GM23338 (cell line): Measurements from ENCODE around the gene NEUROD1. TPM values are rescaled to one million over a fixed set of nuclear protein-coding genes. Genes with fewer than 3 reads are reported as not detected.

Experiments
- ATAC-seq: fragments of 200-7000 bp; cut with Tn5 transposase; 3 replicates; pipeline ENCODE4 v1.9.1; 2020
- DNase-seq: peaks from one replicate; pipeline ENCODE4 v3.0.0-alpha.2; 2015; ENCODE audit warnings: low spot score
- H2AFZ ChIP-seq: fragments of 200-600 bp; sonication (generic); 2 replicates; pipeline ENCODE4 v1.8.0; 2016; ENCODE audit warnings: antibody characterized with exemption, mild to moderate bottlenecking, moderate library complexity
- H3F3A ChIP-seq: fragments of 200-600 bp; sonication (generic); replicated peaks from 2 replicates; pipeline ENCODE4 v1.8.0; 2017; ENCODE audit warnings: antibody characterized with exemption, mixed run types, low read depth
- H3K27ac ChIP-seq: fragments of 200-600 bp; sonication (generic); 2 replicates; pipeline ENCODE4 v1.6.1; 2016; ENCODE audit warnings: low read depth
- H3K27me3 ChIP-seq: fragments of 200-600 bp; sonication (generic); 2 replicates; pipeline ENCODE4 v1.8.0; 2016; ENCODE audit warnings: mild to moderate bottlenecking, mixed run types, moderate library complexity; ENCODE audit not compliant: insufficient read depth
- H3K36me3 ChIP-seq: fragments of 200-600 bp; sonication (generic); 2 replicates; pipeline ENCODE4 v1.8.0; 2016; ENCODE audit warnings: mild to moderate bottlenecking; ENCODE audit not compliant: insufficient read depth
- H3K4me1 ChIP-seq: fragments of 200-600 bp; sonication (generic); 2 replicates; pipeline ENCODE4 v1.8.0; 2016; ENCODE audit warnings: mild to moderate bottlenecking, moderate library complexity; ENCODE audit not compliant: insufficient read depth
- H3K4me2 ChIP-seq: fragments of 200-600 bp; sonication (generic); 2 replicates; pipeline ENCODE4 v1.7.1; 2017; ENCODE audit warnings: mixed run types
- H3K4me3 ChIP-seq: fragments of 200-600 bp; sonication (generic); 2 replicates; pipeline ENCODE4 v1.6.1; 2016; ENCODE audit warnings: mixed run types
- H3K79me2 ChIP-seq: fragments of 200-600 bp; sonication (generic); replicated peaks from 2 replicates; pipeline ENCODE4 v1.8.0; 2017; ENCODE audit warnings: mild to moderate bottlenecking; ENCODE audit not compliant: insufficient read depth
- H3K9me2 ChIP-seq: fragments of 200-600 bp; sonication (generic); 2 replicates; pipeline ENCODE4 v1.8.0; 2017; ENCODE audit not compliant: insufficient read depth
- H4K20me1 ChIP-seq: fragments of 200-600 bp; sonication (generic); replicated peaks from 2 replicates; pipeline ENCODE4 v1.8.0; 2017; ENCODE audit warnings: mild to moderate bottlenecking; ENCODE audit not compliant: insufficient read depth
- H3K27ac Mint-ChIP-seq: 2 replicates; pipeline ENCODE4 v1.8.0; 2020; ENCODE audit warnings: inconsistent platforms, mild to moderate bottlenecking, moderate library complexity, mixed read lengths
- H3K27me3 Mint-ChIP-seq: 3 replicates; pipeline ENCODE4 v1.8.0; 2022; ENCODE audit warnings: low read depth, mild to moderate bottlenecking, moderate library complexity, mixed read lengths, inconsistent platforms; ENCODE audit not compliant: insufficient read depth, poor library complexity
- H3K36me3 Mint-ChIP-seq: 3 replicates; pipeline ENCODE4 v1.8.0; 2021; ENCODE audit warnings: low read depth, mild to moderate bottlenecking, inconsistent platforms, moderate library complexity, mixed read lengths
- H3K4me1 Mint-ChIP-seq: 3 replicates; pipeline ENCODE4 v1.8.0; 2020; ENCODE audit warnings: mild to moderate bottlenecking, inconsistent platforms, mixed read lengths
- H3K4me3 Mint-ChIP-seq: 3 replicates; pipeline ENCODE4 v1.8.0; 2021; ENCODE audit warnings: moderate library complexity, mild to moderate bottlenecking, inconsistent platforms, mixed read lengths
- H3K9me3 Mint-ChIP-seq: 3 replicates; pipeline ENCODE4 v1.8.0; 2020; ENCODE audit warnings: moderate library complexity, mild to moderate bottlenecking, inconsistent platforms, mixed read lengths
- EZH2 ChIP-seq: fragments of 200-600 bp; sonication (generic); IDR thresholded peaks from one replicate; pipeline ENCODE4 v1.8.0; 2017; ENCODE audit warnings: antibody characterized with exemption, mild to moderate bottlenecking, low read depth; ENCODE audit not compliant: unreplicated experiment
- EZH2phosphoT487 ChIP-seq: fragments of 200-600 bp; sonication (generic); IDR thresholded peaks from one replicate; pipeline ENCODE4 v1.8.1; 2018; ENCODE audit warnings: antibody characterized with exemption; ENCODE audit not compliant: unreplicated experiment
- NANOG ChIP-seq: IDR thresholded peaks from 2 replicates; pipeline ENCODE4 v1.6.1; 2016; ENCODE audit warnings: antibody characterized with exemption, borderline replicate concordance
- POLR2AphosphoS5 ChIP-seq: IDR thresholded peaks from 2 replicates; pipeline ENCODE4 v1.6.1; 2016; ENCODE audit warnings: antibody characterized with exemption, low read depth
- ZNF114 ChIP-seq: fragments of 250-450 bp; sonication (Bioruptor Pico); IDR thresholded peaks from 2 replicates; pipeline ENCODE4 v1.5.0; 2020; ENCODE audit warnings: mild to moderate bottlenecking, moderate library complexity
- polyA plus RNA-seq: library from polyadenylated mRNA; unstranded; fragments of >200 nt; fragmentation: Nextera tagmentation; extraction: Ambion mirVana; gene quantifications from 2 replicates; pipeline ENCODE4 v1.2.1, GENCODE V29; 2016
- total RNA-seq: library from RNA; depleted of rRNA; stranded (reverse); fragments of >200 nt; shearing (Covaris generic); gene quantifications from 2 replicates; pipeline ENCODE4 v1.2.3, GENCODE V29; 2014
- TF ChIP-seq, protein P1 (sequence below): IDR thresholded peaks from one replicate; pipeline ENCODE4 v1.6.1; 2018; ENCODE audit warnings: antibody characterized with exemption; ENCODE audit not compliant: unreplicated experiment
- TF ChIP-seq, protein P2 (sequence below), 2 experiments: fragments of 200-600 bp in 1 of 2; sonication (generic) in 1 of 2; conservative IDR thresholded peaks; 2 replicates each; pipeline versions ENCODE4 v1.5.1 to v1.6.1; 2016 to 2017; ENCODE audit warnings: antibody characterized with exemption in 2 of 2, low read depth in 2 of 2, mild to moderate bottlenecking in 2 of 2, moderate library complexity in 1 of 2
- TF ChIP-seq, protein P3 (sequence below): IDR thresholded peaks from 2 replicates; pipeline ENCODE4 v1.6.1; 2016; ENCODE audit warnings: antibody characterized with exemption

NEUROD1 gene
- total and polyA plus RNA-seq, 2 experiments from 2014 or later: not detected

DNA sequence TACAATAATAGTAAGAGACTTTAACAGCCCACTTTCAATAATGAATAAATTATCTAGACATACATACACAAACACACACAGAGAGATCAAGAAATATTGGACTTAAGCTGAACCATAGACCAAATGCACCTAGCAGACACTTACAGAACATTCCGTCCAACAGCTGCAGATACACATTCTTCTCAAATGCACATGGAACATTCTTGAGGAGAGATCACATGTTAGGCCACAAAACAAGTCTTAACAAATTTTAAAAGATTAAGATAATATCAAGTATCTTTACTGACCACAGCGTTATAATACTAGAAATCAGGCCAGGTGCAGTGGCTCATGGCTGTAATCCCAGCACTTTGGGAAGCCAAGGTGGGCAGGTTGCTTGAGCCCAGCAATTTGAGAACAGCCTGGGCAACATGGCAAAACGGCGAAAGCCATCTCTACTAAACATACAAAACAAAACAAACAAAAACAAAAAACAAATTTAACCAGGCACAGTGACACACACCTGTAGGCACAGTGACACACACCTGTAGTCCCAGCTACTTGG lies 30.8 kb downstream of the NEUROD1 start (continued):
- TF ChIP-seq, protein P1, sequence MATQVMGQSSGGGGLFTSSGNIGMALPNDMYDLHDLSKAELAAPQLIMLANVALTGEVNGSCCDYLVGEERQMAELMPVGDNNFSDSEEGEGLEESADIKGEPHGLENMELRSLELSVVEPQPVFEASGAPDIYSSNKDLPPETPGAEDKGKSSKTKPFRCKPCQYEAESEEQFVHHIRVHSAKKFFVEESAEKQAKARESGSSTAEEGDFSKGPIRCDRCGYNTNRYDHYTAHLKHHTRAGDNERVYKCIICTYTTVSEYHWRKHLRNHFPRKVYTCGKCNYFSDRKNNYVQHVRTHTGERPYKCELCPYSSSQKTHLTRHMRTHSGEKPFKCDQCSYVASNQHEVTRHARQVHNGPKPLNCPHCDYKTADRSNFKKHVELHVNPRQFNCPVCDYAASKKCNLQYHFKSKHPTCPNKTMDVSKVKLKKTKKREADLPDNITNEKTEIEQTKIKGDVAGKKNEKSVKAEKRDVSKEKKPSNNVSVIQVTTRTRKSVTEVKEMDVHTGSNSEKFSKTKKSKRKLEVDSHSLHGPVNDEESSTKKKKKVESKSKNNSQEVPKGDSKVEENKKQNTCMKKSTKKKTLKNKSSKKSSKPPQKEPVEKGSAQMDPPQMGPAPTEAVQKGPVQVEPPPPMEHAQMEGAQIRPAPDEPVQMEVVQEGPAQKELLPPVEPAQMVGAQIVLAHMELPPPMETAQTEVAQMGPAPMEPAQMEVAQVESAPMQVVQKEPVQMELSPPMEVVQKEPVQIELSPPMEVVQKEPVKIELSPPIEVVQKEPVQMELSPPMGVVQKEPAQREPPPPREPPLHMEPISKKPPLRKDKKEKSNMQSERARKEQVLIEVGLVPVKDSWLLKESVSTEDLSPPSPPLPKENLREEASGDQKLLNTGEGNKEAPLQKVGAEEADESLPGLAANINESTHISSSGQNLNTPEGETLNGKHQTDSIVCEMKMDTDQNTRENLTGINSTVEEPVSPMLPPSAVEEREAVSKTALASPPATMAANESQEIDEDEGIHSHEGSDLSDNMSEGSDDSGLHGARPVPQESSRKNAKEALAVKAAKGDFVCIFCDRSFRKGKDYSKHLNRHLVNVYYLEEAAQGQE: no peak
- TF ChIP-seq, protein P2, sequence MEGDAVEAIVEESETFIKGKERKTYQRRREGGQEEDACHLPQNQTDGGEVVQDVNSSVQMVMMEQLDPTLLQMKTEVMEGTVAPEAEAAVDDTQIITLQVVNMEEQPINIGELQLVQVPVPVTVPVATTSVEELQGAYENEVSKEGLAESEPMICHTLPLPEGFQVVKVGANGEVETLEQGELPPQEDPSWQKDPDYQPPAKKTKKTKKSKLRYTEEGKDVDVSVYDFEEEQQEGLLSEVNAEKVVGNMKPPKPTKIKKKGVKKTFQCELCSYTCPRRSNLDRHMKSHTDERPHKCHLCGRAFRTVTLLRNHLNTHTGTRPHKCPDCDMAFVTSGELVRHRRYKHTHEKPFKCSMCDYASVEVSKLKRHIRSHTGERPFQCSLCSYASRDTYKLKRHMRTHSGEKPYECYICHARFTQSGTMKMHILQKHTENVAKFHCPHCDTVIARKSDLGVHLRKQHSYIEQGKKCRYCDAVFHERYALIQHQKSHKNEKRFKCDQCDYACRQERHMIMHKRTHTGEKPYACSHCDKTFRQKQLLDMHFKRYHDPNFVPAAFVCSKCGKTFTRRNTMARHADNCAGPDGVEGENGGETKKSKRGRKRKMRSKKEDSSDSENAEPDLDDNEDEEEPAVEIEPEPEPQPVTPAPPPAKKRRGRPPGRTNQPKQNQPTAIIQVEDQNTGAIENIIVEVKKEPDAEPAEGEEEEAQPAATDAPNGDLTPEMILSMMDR (conservative IDR thresholded peaks at IDR 0.05; ENCODE audit: low read depth in 2 of 2): no peak
- TF ChIP-seq EZH2 (no peak), POLR2AphosphoS5 (no peak), EZH2phosphoT487 (no peak), ZNF114 (CRISPR knock-in tag) (no peak), NANOG (no peak)
- TF ChIP-seq, protein P3, sequence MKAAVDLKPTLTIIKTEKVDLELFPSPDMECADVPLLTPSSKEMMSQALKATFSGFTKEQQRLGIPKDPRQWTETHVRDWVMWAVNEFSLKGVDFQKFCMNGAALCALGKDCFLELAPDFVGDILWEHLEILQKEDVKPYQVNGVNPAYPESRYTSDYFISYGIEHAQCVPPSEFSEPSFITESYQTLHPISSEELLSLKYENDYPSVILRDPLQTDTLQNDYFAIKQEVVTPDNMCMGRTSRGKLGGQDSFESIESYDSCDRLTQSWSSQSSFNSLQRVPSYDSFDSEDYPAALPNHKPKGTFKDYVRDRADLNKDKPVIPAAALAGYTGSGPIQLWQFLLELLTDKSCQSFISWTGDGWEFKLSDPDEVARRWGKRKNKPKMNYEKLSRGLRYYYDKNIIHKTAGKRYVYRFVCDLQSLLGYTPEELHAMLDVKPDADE: no peak

DNA sequence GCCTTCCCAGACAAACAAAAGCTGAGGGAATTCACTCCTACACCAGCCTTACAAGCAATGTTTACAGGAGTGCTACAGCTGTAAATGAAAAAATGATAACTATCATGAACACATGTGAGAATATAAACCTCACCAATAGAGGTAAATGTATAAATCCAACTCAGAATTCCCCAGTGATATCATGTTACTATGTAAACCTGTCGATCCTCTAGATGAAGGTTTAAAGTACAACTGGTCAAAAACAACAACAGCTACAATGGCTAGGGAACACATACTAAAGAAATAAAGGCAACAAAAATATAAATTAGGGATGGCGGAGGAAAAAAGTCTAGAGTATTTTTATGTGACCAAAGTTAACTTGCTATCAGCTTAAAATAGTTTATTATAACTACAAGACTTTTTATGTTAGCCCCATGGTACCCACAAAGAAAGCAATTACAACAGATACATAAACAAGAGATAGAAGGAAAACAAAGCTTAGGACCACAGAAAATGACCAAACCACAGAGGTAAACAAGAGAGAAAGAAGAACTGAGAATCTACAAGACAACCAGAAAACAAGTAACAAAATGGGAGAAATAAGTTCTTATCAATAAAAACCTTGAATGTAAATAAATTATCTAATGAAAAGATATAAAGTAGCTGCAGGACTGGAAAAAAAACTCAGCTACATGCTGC lies 31.7 kb downstream of the NEUROD1 start:
- H3K4me3 ChIP-seq: no peak overlapping the region
- Mint-ChIP-seq H3K4me3 (no peak overlapping the region), H3K27me3 (peaks cover 1% of the 10 kb centered on the region), H3K9me3 (no peaks in the 10 kb centered on the region), H3K4me1 (no peaks in the 10 kb centered on the region; the same call in 2 of the 3 replicates), H3K36me3 (no peaks in the 10 kb centered on the region), H3K27ac (no peak overlapping the region)
- no peak overlapping the region for H3K4me2 ChIP-seq
- TF ChIP-seq, protein P2 (conservative IDR thresholded peaks at IDR 0.05; ENCODE audit: low read depth in 2 of 2): no peak
- DNase-seq: no peak
- no peaks in the 10 kb centered on the region for H3K9me2 ChIP-seq
- H3K36me3 ChIP-seq: no peaks in the 10 kb centered on the region
- H2AFZ ChIP-seq: no peak overlapping the region
- H3F3A ChIP-seq: no peaks in the 10 kb centered on the region
- H3K27me3 ChIP-seq: peaks cover 15% of the 10 kb centered on the region
- no peak for ATAC-seq
- no peaks in the 10 kb centered on the region for H4K20me1 ChIP-seq
- no peaks in the 10 kb centered on the region for H3K4me1 ChIP-seq
- no peak overlapping the region for H3K27ac ChIP-seq
- H3K79me2 ChIP-seq: no peaks in the 10 kb centered on the region
